Loucy (cell line): ENCODE results near the gene RTCA.

Source experiments
- H2AFZ ChIP-seq: fragments of 200-600 bp; sonication (generic); 2 replicates; pipeline ENCODE4 v1.6.0; 2016; ENCODE audit warnings: antibody characterized with exemption, mild to moderate bottlenecking, low read length, moderate library complexity
- H3F3A ChIP-seq: fragments of 200-600 bp; 2 replicates; pipeline ENCODE4 v1.6.0; 2016; ENCODE audit warnings: antibody characterized with exemption, low read depth, mild to moderate bottlenecking
- H3K27me3 ChIP-seq: fragments of 200-600 bp; sonication (generic); 2 replicates; pipeline ENCODE4 v1.6.1; 2014; ENCODE audit warnings: low read length, mild to moderate bottlenecking; ENCODE audit not compliant: insufficient read depth, poor library complexity, severe bottlenecking
- H3K36me3 ChIP-seq: fragments of 200-600 bp; sonication (generic); 2 replicates; pipeline ENCODE4 v1.6.1; 2016; ENCODE audit warnings: low read length; ENCODE audit not compliant: insufficient read depth
- H3K4me1 ChIP-seq: fragments of 200-600 bp; sonication (generic); 2 replicates; pipeline ENCODE4 v1.5.1; 2014; ENCODE audit warnings: low read length, mild to moderate bottlenecking; ENCODE audit not compliant: insufficient read depth, poor library complexity, severe bottlenecking
- H3K4me2 ChIP-seq: fragments of 200-600 bp; sonication (generic); 2 replicates; pipeline ENCODE4 v1.6.0; 2014; ENCODE audit warnings: antibody characterized with exemption, low read length, low read depth, mild to moderate bottlenecking; ENCODE audit not compliant: poor library complexity, severe bottlenecking
- H3K4me3 ChIP-seq: fragments of 200-600 bp; sonication (generic); 2 replicates; pipeline ENCODE4 v1.5.1; 2014; ENCODE audit warnings: low read length, mild to moderate bottlenecking, mixed read lengths; ENCODE audit not compliant: poor library complexity, severe bottlenecking
- H3K79me2 ChIP-seq: fragments of 200-600 bp; sonication (generic); 2 replicates; pipeline ENCODE4 v1.6.1; 2014; ENCODE audit warnings: low read length; ENCODE audit not compliant: insufficient read depth
- H3K9ac ChIP-seq: fragments of 200-600 bp; sonication (generic); 2 replicates; pipeline ENCODE4 v1.6.0; 2014; ENCODE audit warnings: mild to moderate bottlenecking, low read depth, low read length, moderate library complexity; ENCODE audit not compliant: poor library complexity, severe bottlenecking
- H3K9me2 ChIP-seq: fragments of 200-600 bp; sonication (generic); replicated peaks from 2 replicates; pipeline ENCODE4 v1.6.1; 2016; ENCODE audit warnings: low read depth, low read length, mixed read lengths
- H3K9me3 ChIP-seq: fragments of 200-600 bp; sonication (generic); 2 replicates; pipeline ENCODE4 v1.6.1; 2014; ENCODE audit warnings: mild to moderate bottlenecking, antibody characterized with exemption, low read length, low read depth; ENCODE audit not compliant: insufficient read depth
- H4K20me1 ChIP-seq: fragments of 200-600 bp; sonication (generic); 2 replicates; pipeline ENCODE4 v1.6.0; 2014; ENCODE audit warnings: antibody characterized with exemption, low read length, mild to moderate bottlenecking; ENCODE audit not compliant: insufficient read depth, poor library complexity, severe bottlenecking
- CTCF ChIP-seq: fragments of 200-600 bp; sonication (generic); conservative IDR thresholded peaks from 2 replicates; pipeline ENCODE4 v1.5.1; 2014; ENCODE audit warnings: mild to moderate bottlenecking, antibody characterized with exemption, low read length
- EZH2phosphoT487 ChIP-seq: fragments of 200-600 bp; IDR thresholded peaks from 2 replicates; pipeline ENCODE4 v1.6.1; 2018; ENCODE audit warnings: antibody characterized with exemption, mild to moderate bottlenecking, moderate library complexity, borderline replicate concordance

Gene RTCA

GRCh38 chr1:100279358-100279923 is 13.4 kb downstream of the RTCA start:
- no peak overlapping the region for H3K4me2 ChIP-seq
- no peaks in the 10 kb centered on the region for H3K4me1 ChIP-seq
- no peak overlapping the region for H3K9ac ChIP-seq
- H3K79me2 ChIP-seq = no peaks in the 10 kb centered on the region
- peaks cover 7% of the 10 kb centered on the region for H4K20me1 ChIP-seq
- no peaks in the 10 kb centered on the region for H3K9me2 ChIP-seq
- no peak for TF ChIP-seq EZH2phosphoT487
- no peak for TF ChIP-seq CTCF
- no peak overlapping the region for H3K4me3 ChIP-seq
- H3F3A ChIP-seq = no peaks in the 10 kb centered on the region
- no peak overlapping the region for H2AFZ ChIP-seq
- peaks cover 75% of the 10 kb centered on the region for H3K36me3 ChIP-seq
- H3K9me3 ChIP-seq = no peaks in the 10 kb centered on the region
- H3K27me3 ChIP-seq = no peaks in the 10 kb centered on the region

- H3K4me3 ChIP-seq = no peak overlapping the region
- H2AFZ ChIP-seq = no peak overlapping the region
- no peaks in the 10 kb centered on the region for H3K79me2 ChIP-seq
- H3K9me3 ChIP-seq = no peaks in the 10 kb centered on the region
- no peak for TF ChIP-seq CTCF
- TF ChIP-seq EZH2phosphoT487 = no peak
- peaks cover 75% of the 10 kb centered on the region for H3K36me3 ChIP-seq
- no peaks in the 10 kb centered on the region for H3K27me3 ChIP-seq
- no peak overlapping the region for H3K4me2 ChIP-seq
- no peaks in the 10 kb centered on the region for H3K9me2 ChIP-seq
- no peaks in the 10 kb centered on the region for H3K4me1 ChIP-seq
- no peak overlapping the region for H3K9ac ChIP-seq
- no peaks in the 10 kb centered on the region for H3F3A ChIP-seq
- H4K20me1 ChIP-seq = peaks cover 7% of the 10 kb centered on the region
Measured at GRCh38 chr1:100279954-100280682, 14.1 kb downstream of the RTCA start.

GRCh38 chr1:100284591-100284990 is 18.6 kb downstream of the RTCA start:
- Histone ChIP-seq H3K4me1 (no peaks in the 10 kb centered on the region), H3K9me3 (no peaks in the 10 kb centered on the region), H3K4me2 (no peak overlapping the region), H3K9ac (no peak overlapping the region), H3K4me3 (no peak overlapping the region), H3K27me3 (no peaks in the 10 kb centered on the region), H4K20me1 (no peaks in the 10 kb centered on the region), H3K79me2 (no peaks in the 10 kb centered on the region), H2AFZ (no peak overlapping the region), H3K9me2 (no peaks in the 10 kb centered on the region), H3K36me3 (peaks cover 65% of the 10 kb centered on the region; the same call in 1 of the 2 replicates), H3F3A (no peaks in the 10 kb centered on the region)
- TF ChIP-seq EZH2phosphoT487 (no peak), CTCF (no peak)
